Skeletal muscle satellite cell (primary cell): ENCODE results near the gene RER1.

Experiments
- H3K27me3 ChIP-seq: 2 replicates; pipeline ENCODE4 v1.7.0; 2013; ENCODE audit warnings: low read length; ENCODE audit not compliant: control insufficient read depth, insufficient read depth
- H3K36me3 ChIP-seq: 2 replicates; pipeline ENCODE4 v1.7.0; 2013; ENCODE audit warnings: mild to moderate bottlenecking, control low read depth, low read length; ENCODE audit not compliant: insufficient read depth
- H3K4me1 ChIP-seq: 2 replicates; pipeline ENCODE4 v1.7.0; 2013; ENCODE audit warnings: low read length; ENCODE audit not compliant: control insufficient read depth, insufficient read depth
- H3K4me2 ChIP-seq: 2 replicates; pipeline ENCODE4 v1.7.0; 2013; ENCODE audit warnings: mild to moderate bottlenecking, low read length
- H3K4me3 ChIP-seq: 2 replicates; pipeline ENCODE4 v1.7.0; 2013; ENCODE audit warnings: low read length
- H3K9ac ChIP-seq: 2 replicates; pipeline ENCODE4 v1.7.0; 2013; ENCODE audit warnings: mild to moderate bottlenecking, low read depth, low read length, moderate library complexity
- H3K9me3 ChIP-seq: replicated peaks from 2 replicates; pipeline ENCODE4 v1.7.0; 2013; ENCODE audit warnings: mild to moderate bottlenecking, control low read depth, low read length

The RER1 gene

GRCh38 chr1:2446861-2447260 lies 55.2 kb downstream of the RER1 start:
- Histone ChIP-seq H3K4me1 (peaks cover 66% of the 10 kb centered on the region), H3K4me3 (no peak overlapping the region), H3K27me3 (peaks cover 13% of the 10 kb centered on the region), H3K9ac (no peak overlapping the region), H3K9me3 (no peaks in the 10 kb centered on the region), H3K36me3 (no peaks in the 10 kb centered on the region), H3K4me2 (peak overlapping the region; percentile 71)

GRCh38 chr1:2447276-2448097 lies 55.8 kb downstream of the RER1 start:
- H3K4me2 ChIP-seq = peak overlapping the region; percentile 71
- H3K27me3 ChIP-seq = peaks cover 7% of the 10 kb centered on the region
- peaks cover 72% of the 10 kb centered on the region for H3K4me1 ChIP-seq
- no peak overlapping the region for H3K4me3 ChIP-seq
- H3K9ac ChIP-seq = peak overlapping the region; percentile 37
- H3K9me3 ChIP-seq = no peaks in the 10 kb centered on the region
- H3K36me3 ChIP-seq = no peaks in the 10 kb centered on the region

GRCh38 chr1:2448098-2448445 lies 56.4 kb downstream of the RER1 start:
- no peaks in the 10 kb centered on the region for H3K36me3 ChIP-seq
- no peak overlapping the region for H3K4me3 ChIP-seq
- H3K27me3 ChIP-seq = peaks cover 1% of the 10 kb centered on the region
- peak overlapping the region; percentile 37 for H3K9ac ChIP-seq
- peak overlapping the region; percentile 71 for H3K4me2 ChIP-seq
- peaks cover 77% of the 10 kb centered on the region for H3K4me1 ChIP-seq
- no peaks in the 10 kb centered on the region for H3K9me3 ChIP-seq

- no peaks in the 10 kb centered on the region for H3K27me3 ChIP-seq
- no peaks in the 10 kb centered on the region for H3K36me3 ChIP-seq
- peak overlapping the region; percentile 32 for H3K4me2 ChIP-seq
- no peaks in the 10 kb centered on the region for H3K9me3 ChIP-seq
- peaks cover 77% of the 10 kb centered on the region for H3K4me1 ChIP-seq
- peak overlapping the region; percentile 67 for H3K9ac ChIP-seq
- H3K4me3 ChIP-seq = no peak overlapping the region
Observed at GRCh38 chr1:2449636-2450454, 58.2 kb downstream of the RER1 start.

GRCh38 chr1:2451741-2452140 lies 60.1 kb downstream of the RER1 start:
- H3K4me2 ChIP-seq = peak overlapping the region; percentile 78
- H3K4me3 ChIP-seq = peak overlapping the region; percentile 67
- H3K36me3 ChIP-seq = no peaks in the 10 kb centered on the region
- no peaks in the 10 kb centered on the region for H3K9me3 ChIP-seq
- peaks cover 64% of the 10 kb centered on the region for H3K4me1 ChIP-seq
- H3K27me3 ChIP-seq = no peaks in the 10 kb centered on the region
- H3K9ac ChIP-seq = peak overlapping the region; percentile 90

GRCh38 chr1:2452201-2452931 lies 60.7 kb downstream of the RER1 start:
- peaks cover 58% of the 10 kb centered on the region for H3K4me1 ChIP-seq
- H3K27me3 ChIP-seq = no peaks in the 10 kb centered on the region
- peak overlapping the region; percentile 90 for H3K9ac ChIP-seq
- peak overlapping the region; percentile 67 for H3K4me3 ChIP-seq
- peak overlapping the region; percentile 78 for H3K4me2 ChIP-seq
- H3K36me3 ChIP-seq = no peaks in the 10 kb centered on the region
- no peaks in the 10 kb centered on the region for H3K9me3 ChIP-seq

- peak overlapping the region; percentile 90 for H3K9ac ChIP-seq
- no peaks in the 10 kb centered on the region for H3K36me3 ChIP-seq
- H3K4me2 ChIP-seq = peak overlapping the region; percentile 78
- H3K9me3 ChIP-seq = no peaks in the 10 kb centered on the region
- H3K4me3 ChIP-seq = peak overlapping the region; percentile 67
- H3K4me1 ChIP-seq = peaks cover 52% of the 10 kb centered on the region
- H3K27me3 ChIP-seq = no peaks in the 10 kb centered on the region
Observed at GRCh38 chr1:2452932-2453315, 61.3 kb downstream of the RER1 start.

- Histone ChIP-seq H3K4me1 (peaks cover 42% of the 10 kb centered on the region), H3K9me3 (no peaks in the 10 kb centered on the region), H3K9ac (no peak overlapping the region), H3K4me3 (no peak overlapping the region), H3K27me3 (no peaks in the 10 kb centered on the region), H3K36me3 (no peaks in the 10 kb centered on the region), H3K4me2 (no peak overlapping the region)
Observed at GRCh38 chr1:2454227-2454626, 62.6 kb downstream of the RER1 start.
